HG03280 (cell line): ENCODE results near the gene TAF11L9.
"Not testable (repeated sequence)": the region's sequence is repeated elsewhere in the genome, so short reads cannot be mapped to it uniquely, and the experiment has no call there.

Source experiments
- ATAC-seq: cut with Tn5 transposase; IDR thresholded peaks from one replicate; pipeline ENCODE4 v1.9.1; 2021; ENCODE audit warnings: mild to moderate bottlenecking, moderate library complexity; ENCODE audit not compliant: unreplicated experiment

TAF11L9 gene

DNA sequence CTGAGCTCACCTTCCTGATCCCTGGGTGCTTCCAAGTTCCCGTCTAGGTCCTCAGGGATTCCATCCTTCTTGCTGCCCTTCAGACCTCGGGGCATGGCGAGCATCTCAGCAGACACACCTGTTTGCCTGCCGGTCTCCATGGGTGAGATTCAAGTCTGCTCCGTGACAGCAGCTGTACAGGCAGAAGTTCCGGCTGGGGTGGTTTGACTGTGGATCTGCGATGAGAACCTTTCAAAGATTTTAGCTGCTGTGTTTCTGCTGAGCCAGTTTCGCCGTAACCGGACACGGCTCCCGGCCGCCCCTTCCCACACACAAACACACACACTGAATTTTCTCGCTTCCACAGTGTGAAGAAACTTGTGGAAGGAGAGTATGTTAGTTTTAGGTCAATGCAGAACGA, at the start of gene TAF11L9:
TAF11L9 (minus strand) TSS at position 140 of the 400 bp plus-strand sequence.
- not testable (repeated sequence) for ATAC-seq

DNA sequence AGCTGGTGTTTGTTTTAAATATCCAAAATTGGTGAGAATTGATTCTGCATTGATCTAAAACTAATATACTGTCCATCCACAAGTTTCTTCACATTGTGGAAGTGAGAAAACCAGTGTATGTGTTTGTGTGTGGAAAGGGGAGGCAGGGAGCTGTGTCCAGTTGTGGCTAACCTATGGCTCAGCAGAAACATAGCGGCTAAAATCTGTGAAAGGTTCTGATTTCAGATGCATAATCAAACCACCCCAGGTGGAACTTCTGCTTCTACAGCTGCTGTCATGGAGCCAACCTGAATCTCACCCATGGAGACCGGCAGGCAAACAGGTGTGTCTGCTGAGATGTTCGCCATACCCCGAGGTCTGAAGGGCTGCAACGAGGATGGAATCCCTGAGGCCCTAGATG, 40.0 kb upstream of the TAF11L9 start, which contains the start of gene TAF11L14:
TAF11L14 (plus strand) TSS at position 301 of the 400 bp plus-strand sequence.
- no peak for ATAC-seq

DNA sequence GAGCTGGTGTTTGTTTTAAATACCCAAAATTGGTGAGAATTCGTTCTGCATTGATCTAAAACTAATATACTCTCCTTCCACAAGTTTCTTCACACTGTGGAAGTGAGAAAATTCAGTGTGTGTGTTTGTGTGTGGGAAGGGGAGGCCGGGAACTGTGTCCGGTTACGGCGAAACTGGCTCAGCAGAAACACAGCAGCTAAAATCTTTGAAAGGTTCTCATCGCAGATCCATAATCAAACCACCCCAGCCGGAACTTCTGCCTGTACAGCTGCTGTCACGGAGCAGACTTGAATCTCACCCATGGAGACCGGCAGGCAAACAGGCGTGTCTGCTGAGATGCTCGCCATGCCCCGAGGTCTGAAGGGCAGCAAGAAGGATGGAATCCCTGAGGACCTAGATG, 37.6 kb upstream of the TAF11L9 start, which contains the start of gene TAF11L13:
TAF11L13 (plus strand) TSS at position 301 of the 400 bp plus-strand sequence.
- not testable (repeated sequence) for ATAC-seq

DNA sequence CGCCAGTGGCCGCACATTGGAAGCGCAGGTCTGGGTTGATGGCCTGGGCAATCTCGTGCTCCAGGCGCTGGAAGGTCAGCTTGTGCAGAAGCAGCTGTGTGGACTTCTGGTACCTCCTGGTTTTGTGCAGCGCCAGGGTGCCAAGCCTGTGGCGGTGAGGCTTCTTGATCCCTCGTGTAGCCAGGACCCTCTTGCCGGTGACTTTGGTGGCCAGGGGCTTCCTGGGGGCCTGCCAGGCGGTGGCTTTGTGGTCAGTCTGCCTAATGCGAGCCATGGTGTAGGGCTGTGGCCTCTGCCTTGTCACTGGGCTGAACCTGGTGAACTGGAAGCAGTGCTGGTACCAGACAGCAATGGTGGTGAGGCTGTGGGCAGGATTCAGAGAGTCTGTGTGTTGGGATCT, 31.5 kb upstream of the TAF11L9 start:
- ATAC-seq = no peak

- ATAC-seq = no peak
These were observed 26.4 kb upstream of the TAF11L9 start for GRCh38 chr5:17620627-17621026.

DNA sequence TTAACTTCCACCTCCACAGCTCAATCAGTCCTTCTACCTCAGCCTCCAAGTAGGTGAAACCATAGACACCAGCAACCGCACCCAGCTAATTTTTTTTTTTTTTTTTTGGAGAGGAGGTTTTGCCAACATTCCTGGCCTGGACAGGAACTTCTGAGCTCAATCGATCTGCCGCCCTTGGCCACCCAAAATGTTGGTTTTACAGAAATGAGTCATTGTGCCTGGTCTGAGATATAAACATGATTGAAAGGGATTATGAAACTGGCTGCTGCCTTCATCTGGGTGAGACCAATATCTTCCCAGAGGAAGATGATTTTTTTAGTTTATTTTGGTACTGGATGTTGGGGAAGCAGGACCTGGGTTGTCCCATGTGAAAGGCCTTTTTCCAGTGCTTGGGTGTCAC, 25.2 kb upstream of the TAF11L9 start:
- no peak for ATAC-seq

- ATAC-seq = no peak
These were observed 20.8 kb upstream of the TAF11L9 start for GRCh38 chr5:17614872-17615605.

- not testable (repeated sequence) for ATAC-seq
These were observed 15.9 kb upstream of the TAF11L9 start, which contains the start of gene TAF11L12 for GRCh38 chr5:17610092-17610491. Gene TAF11L12, plus strand, starts transcription at chr5:17610392.

DNA sequence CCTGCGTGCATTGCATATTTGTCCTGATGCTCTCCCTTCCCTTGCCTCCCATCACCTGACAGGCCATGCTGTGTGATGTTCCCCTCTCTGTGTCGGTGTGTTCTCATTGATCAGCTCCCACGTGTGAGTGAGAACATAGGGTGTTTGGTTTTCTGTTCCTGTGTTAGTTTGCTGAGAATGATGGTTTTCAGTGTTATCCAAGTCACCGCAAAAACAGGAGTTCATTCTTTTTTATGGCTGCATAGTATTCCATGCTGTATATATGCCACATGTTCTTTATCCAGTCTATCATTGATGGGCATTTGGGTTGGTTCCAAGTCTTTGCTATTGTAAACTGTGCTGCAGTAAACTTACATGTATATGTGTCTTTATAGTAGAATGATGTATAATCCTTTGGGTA, 13.3 kb upstream of the TAF11L9 start:
- ATAC-seq = not testable (repeated sequence)

DNA sequence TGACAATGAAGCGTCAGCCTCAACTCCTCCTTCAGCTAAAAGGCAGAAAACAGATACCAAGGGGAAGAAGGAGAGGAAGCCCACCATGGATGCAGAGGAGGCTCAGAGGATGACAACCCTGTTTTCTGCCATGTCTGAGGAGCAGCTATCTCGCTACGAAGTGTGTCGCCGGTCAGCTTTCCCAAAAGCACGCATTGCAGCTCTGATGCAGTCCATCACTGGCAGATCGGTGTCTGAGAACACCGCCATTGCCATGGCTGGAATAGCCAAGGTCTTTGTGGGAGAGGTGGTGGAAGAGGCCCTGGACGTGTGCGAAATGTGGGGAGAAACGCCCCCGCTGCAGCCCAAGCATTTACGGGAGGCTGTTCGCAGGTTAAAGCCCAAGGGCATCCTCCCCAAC, 10.8 kb upstream of the TAF11L9 start:
- no peak for ATAC-seq

DNA sequence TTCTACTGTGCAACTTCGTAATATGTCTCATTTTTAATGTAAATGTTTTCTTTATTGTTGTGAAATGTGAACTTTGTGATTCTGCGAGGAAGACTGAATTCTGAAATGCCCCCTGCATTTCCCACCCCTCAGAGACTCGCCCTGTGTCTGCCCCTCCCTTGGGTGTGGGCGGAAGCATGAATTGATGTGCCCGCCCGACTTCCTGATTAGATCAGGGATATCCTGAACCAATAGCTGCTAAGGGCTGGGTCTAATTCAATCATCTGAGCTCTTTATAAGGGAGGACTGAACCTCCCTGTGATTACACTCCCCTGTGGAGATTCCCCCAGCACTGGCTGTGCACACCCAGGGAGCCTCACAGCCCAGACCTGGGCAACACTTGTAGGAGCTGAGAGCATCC, 9.7 kb upstream of the TAF11L9 start, which contains the start of gene TAF11L11:
TAF11L11 (plus strand) TSS at position 304 of the 400 bp plus-strand sequence.
- ATAC-seq = not testable (repeated sequence)

GRCh38 chr5:17597728-17598127, 3.5 kb upstream of the TAF11L9 start, which contains the start of gene TAF11L10:
Gene TAF11L10, minus strand, starts transcription at chr5:17597828.
- ATAC-seq = not testable (repeated sequence)

DNA sequence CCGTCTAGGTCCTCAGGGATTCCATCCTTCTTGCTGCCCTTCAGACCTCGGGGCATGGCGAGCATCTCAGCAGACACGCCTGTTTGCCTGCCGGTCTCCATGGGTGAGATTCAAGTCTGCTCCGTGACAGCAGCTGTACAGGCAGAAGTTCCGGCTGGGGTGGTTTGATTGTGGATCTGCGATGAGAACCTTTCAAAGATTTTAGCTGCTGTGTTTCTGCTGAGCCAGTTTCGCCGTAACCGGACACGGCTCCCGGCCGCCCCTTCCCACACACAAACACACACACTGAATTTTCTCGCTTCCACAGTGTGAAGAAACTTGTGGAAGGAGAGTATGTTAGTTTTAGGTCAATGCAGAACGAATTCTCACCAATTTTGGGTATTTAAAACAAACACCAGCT, 3.3 kb downstream of the TAF11L9 start, which contains the start of gene TAF11L8:
TAF11L8 (minus strand) TSS at position 101 of the 400 bp plus-strand sequence.
- ATAC-seq = not testable (repeated sequence)

DNA sequence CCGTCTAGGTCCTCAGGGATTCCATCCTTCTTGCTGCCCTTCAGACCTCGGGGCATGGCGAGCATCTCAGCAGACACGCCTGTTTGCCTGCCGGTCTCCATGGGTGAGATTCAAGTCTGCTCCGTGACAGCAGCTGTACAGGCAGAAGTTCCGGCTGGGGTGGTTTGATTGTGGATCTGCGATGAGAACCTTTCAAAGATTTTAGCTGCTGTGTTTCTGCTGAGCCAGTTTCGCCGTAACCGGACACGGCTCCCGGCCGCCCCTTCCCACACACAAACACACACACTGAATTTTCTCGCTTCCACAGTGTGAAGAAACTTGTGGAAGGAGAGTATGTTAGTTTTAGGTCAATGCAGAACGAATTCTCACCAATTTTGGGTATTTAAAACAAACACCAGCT, 8.5 kb downstream of the TAF11L9 start, which contains the start of gene TAF11L7:
TAF11L7 (minus strand) TSS at position 101 of the 400 bp plus-strand sequence.
- ATAC-seq = not testable (repeated sequence)
